ENCODE measurements around the gene OXCT1.
"Not testable (repeated sequence)": the region's sequence is repeated elsewhere in the genome, so short reads cannot be mapped to it uniquely, and the experiment has no call there.

Gene OXCT1

DNA sequence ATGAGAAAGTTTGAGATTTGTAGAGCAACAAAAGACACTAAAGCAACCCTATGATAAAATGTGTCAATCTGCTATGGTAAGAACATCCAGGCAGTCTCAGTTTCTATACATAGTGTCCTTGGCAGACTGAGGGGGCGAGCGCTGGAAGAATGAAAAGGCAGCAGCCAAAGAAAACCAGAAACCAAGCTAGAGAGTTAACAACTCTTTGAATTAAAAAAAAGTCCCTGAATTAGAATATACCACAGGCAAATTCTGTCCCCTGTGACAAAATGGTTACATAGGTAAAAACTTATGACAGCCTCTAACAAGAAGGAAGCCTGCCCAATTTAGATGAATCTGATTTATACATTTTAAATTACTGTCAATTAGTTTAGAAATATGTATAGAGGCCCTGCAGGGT is 106.7 kb downstream of the OXCT1 start:
- Histone ChIP-seq H3K27ac (ENCODE audit: low read depth, low read length) (no peak overlapping the region), H3K27me3 (ENCODE audit: control insufficient read depth in 1 of 2, insufficient read depth in 2 of 2, low read length in 2 of 2) (no peaks in the 10 kb centered on the region), H3K36me3 (ENCODE audit: control insufficient read depth in 1 of 2, insufficient read depth in 2 of 2, low read length in 2 of 2) (no peaks in the 10 kb centered on the region), H3K4me3 (ENCODE audit: low read depth in 1 of 2, low read length in 2 of 2) (no peak overlapping the region), H3K4me1 (ENCODE audit: control insufficient read depth in 1 of 2, insufficient read depth in 2 of 2, low read length in 2 of 2) (peaks cover 0 to 3% of the 10 kb centered on the region in 2 donors), H3K9ac (ENCODE audit: low read depth in 1 of 2, low read length in 2 of 2) (no peak overlapping the region), H3K9me3 (ENCODE audit: control insufficient read depth in 1 of 2, low read length in 2 of 2) (no peaks in the 10 kb centered on the region)

DNA sequence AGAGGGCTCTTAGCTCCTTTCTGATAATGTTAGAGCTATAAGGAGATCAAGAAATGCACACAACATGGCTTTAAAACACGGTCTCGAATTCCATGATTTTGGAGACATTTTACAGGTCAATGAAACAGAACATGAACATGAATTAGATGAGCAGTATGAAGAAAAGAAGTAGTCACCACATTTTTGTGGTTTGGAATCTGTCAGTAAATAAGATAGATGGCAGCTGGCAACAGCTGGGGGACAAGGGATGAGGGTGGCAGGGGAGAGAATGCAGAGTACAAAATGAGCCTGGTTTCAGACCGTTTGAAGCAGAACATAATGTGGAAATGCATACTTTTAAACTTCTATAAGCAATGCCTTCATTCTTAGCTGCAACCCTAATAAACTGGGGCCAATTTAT is 107.1 kb downstream of the OXCT1 start:
- no peaks in the 10 kb centered on the region for H3K27me3 ChIP-seq (ENCODE audit: control insufficient read depth in 1 of 2, insufficient read depth in 2 of 2, low read length in 2 of 2)
- no peak overlapping the region for H3K27ac ChIP-seq (ENCODE audit: low read depth, low read length)
- peaks cover 0 to 2% of the 10 kb centered on the region in 2 donors for H3K4me1 ChIP-seq (ENCODE audit: control insufficient read depth in 1 of 2, insufficient read depth in 2 of 2, low read length in 2 of 2)
- no peak overlapping the region for H3K9ac ChIP-seq (ENCODE audit: low read depth in 1 of 2, low read length in 2 of 2)
- no peaks in the 10 kb centered on the region for H3K36me3 ChIP-seq (ENCODE audit: control insufficient read depth in 1 of 2, insufficient read depth in 2 of 2, low read length in 2 of 2)
- H3K4me3 ChIP-seq (ENCODE audit: low read depth in 1 of 2, low read length in 2 of 2): no peak overlapping the region
- no peaks in the 10 kb centered on the region for H3K9me3 ChIP-seq (ENCODE audit: control insufficient read depth in 1 of 2, low read length in 2 of 2)

DNA sequence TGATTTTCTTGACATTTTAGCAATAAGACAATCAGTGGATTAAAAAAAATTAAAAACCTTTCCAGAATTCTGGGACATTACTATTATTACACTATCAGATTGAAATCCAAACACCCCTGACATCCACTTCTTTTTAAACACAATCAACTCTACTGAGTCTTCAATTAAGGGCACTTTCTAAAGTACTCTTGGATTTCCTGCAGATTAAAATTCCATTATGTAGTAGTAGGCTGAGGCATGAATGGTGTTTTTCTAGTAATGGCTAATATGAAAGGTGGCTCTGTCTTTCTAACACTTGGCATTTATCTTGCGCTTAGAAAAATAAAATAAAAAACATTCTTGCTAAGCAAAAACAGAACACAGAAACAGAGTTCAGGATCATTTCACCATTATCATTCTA is 107.8 kb downstream of the OXCT1 start:
- H3K4me1 ChIP-seq (ENCODE audit: control insufficient read depth in 1 of 2, insufficient read depth in 2 of 2, low read length in 2 of 2): no peaks in the 10 kb centered on the region
- H3K27me3 ChIP-seq (ENCODE audit: control insufficient read depth in 1 of 2, insufficient read depth in 2 of 2, low read length in 2 of 2): no peaks in the 10 kb centered on the region
- no peak overlapping the region for H3K4me3 ChIP-seq (ENCODE audit: low read depth in 1 of 2, low read length in 2 of 2)
- H3K9me3 ChIP-seq (ENCODE audit: control insufficient read depth in 1 of 2, low read length in 2 of 2): no peaks in the 10 kb centered on the region
- H3K36me3 ChIP-seq (ENCODE audit: control insufficient read depth in 1 of 2, insufficient read depth in 2 of 2, low read length in 2 of 2): peaks cover 0 to 5% of the 10 kb centered on the region in 2 donors
- H3K9ac ChIP-seq (ENCODE audit: low read depth in 1 of 2, low read length in 2 of 2): no peak overlapping the region
- H3K27ac ChIP-seq (ENCODE audit: low read depth, low read length): no peak overlapping the region

DNA sequence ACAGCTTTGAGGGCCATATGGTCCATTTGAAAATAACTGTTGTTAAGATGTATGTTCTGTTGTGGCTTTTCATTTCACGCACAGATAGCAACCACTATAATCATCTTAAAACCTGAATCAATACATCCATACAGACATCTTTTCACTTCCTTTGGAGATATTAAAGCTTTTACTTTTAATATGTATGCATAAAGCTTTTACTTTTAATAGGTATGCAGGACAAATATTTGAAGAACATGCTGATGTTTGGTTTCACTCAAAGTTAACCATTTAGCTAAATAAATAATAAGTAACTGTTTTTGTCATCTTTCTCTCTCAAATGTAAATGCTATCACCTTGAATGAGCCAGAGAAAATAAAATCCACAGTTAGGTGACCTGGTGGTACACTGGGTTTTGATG is 108.6 kb downstream of the OXCT1 start:
- no peaks in the 10 kb centered on the region for H3K9me3 ChIP-seq (ENCODE audit: control insufficient read depth in 1 of 2, low read length in 2 of 2)
- H3K4me1 ChIP-seq (ENCODE audit: control insufficient read depth in 1 of 2, insufficient read depth in 2 of 2, low read length in 2 of 2): no peaks in the 10 kb centered on the region
- H3K27ac ChIP-seq (ENCODE audit: low read depth, low read length): no peak overlapping the region
- H3K27me3 ChIP-seq (ENCODE audit: control insufficient read depth in 1 of 2, insufficient read depth in 2 of 2, low read length in 2 of 2): no peaks in the 10 kb centered on the region
- no peak overlapping the region for H3K4me3 ChIP-seq (ENCODE audit: low read depth in 1 of 2, low read length in 2 of 2)
- peaks cover 0 to 5% of the 10 kb centered on the region in 2 donors for H3K36me3 ChIP-seq (ENCODE audit: control insufficient read depth in 1 of 2, insufficient read depth in 2 of 2, low read length in 2 of 2)
- H3K9ac ChIP-seq (ENCODE audit: low read depth in 1 of 2, low read length in 2 of 2): no peak overlapping the region

DNA sequence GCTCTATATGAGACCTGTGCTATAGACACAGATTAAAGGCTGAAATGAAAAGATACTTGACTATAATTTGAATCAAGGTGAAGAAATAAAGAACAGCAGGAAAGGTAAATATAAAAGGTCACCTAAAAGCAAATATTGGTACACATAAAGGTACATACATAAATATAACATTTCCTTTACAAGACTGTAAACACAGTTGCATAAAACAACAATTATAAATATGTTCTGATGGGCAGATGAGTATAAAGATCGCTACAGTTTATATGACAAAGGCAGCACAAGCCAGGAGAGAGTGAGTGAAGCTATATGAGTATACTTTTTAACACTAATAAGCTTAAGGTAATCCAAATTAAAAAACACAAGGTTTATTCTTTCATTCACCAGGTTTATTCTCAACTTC is 114.5 kb downstream of the OXCT1 start:
- Histone ChIP-seq H3K27ac (ENCODE audit: low read depth, low read length) (no peak overlapping the region), H3K4me1 (ENCODE audit: control insufficient read depth in 1 of 2, insufficient read depth in 2 of 2, low read length in 2 of 2) (no peaks in the 10 kb centered on the region), H3K27me3 (ENCODE audit: control insufficient read depth in 1 of 2, insufficient read depth in 2 of 2, low read length in 2 of 2) (no peaks in the 10 kb centered on the region), H3K4me3 (ENCODE audit: low read depth in 1 of 2, low read length in 2 of 2) (no peak overlapping the region), H3K9ac (ENCODE audit: low read depth in 1 of 2, low read length in 2 of 2) (no peak overlapping the region), H3K36me3 (ENCODE audit: control insufficient read depth in 1 of 2, insufficient read depth in 2 of 2, low read length in 2 of 2) (peaks cover 0 to 5% of the 10 kb centered on the region in 2 donors), H3K9me3 (ENCODE audit: control insufficient read depth in 1 of 2, low read length in 2 of 2) (no peaks in the 10 kb centered on the region)

DNA sequence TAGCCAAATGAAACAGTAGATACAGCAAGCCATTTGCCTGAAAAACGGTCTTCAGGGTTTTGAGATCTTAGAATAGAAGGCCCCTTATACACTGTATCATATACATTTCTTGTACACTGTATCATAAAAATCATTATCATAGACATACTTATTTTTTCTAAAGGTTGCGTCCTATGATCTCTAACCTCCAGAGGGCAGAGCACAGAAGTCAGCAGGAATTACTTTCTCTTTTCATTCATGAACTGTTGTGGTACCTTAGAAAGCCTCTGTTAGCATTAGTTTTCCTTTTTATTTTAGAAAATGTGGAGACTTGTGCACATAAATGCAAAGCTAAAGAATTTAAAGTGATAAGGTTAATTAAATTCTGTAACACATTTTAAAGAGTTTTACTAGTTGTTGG is 115.4 kb downstream of the OXCT1 start:
- no peak overlapping the region for H3K4me3 ChIP-seq (ENCODE audit: low read depth in 1 of 2, low read length in 2 of 2)
- no peaks in the 10 kb centered on the region for H3K9me3 ChIP-seq (ENCODE audit: control insufficient read depth in 1 of 2, low read length in 2 of 2)
- H3K36me3 ChIP-seq (ENCODE audit: control insufficient read depth in 1 of 2, insufficient read depth in 2 of 2, low read length in 2 of 2): peaks cover 0 to 5% of the 10 kb centered on the region in 2 donors
- no peaks in the 10 kb centered on the region for H3K27me3 ChIP-seq (ENCODE audit: control insufficient read depth in 1 of 2, insufficient read depth in 2 of 2, low read length in 2 of 2)
- H3K27ac ChIP-seq (ENCODE audit: low read depth, low read length): no peak overlapping the region
- H3K4me1 ChIP-seq (ENCODE audit: control insufficient read depth in 1 of 2, insufficient read depth in 2 of 2, low read length in 2 of 2): no peaks in the 10 kb centered on the region
- H3K9ac ChIP-seq (ENCODE audit: low read depth in 1 of 2, low read length in 2 of 2): no peak overlapping the region

DNA sequence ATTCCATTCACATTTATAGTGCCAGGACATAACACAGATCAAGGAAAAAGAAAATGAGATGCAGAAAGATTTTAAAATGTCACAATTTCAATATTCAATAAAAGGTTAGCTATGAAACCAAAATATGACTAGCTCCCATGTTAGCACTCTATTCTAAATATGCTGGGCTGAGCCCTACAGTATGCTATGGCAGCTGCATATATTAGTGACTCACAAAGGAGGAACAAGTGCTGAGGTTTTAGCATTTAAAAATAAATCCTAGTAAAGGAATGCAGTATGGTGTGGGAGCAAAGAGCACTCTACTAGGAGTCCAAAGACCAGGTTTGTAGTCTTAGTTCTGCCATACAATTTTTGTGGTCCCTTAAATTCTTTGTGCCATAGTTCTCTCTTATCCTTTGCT is 118.4 kb downstream of the OXCT1 start:
- no peak overlapping the region for H3K9ac ChIP-seq (ENCODE audit: low read depth in 1 of 2, low read length in 2 of 2)
- no peaks in the 10 kb centered on the region for H3K4me1 ChIP-seq (ENCODE audit: control insufficient read depth in 1 of 2, insufficient read depth in 2 of 2, low read length in 2 of 2)
- no peak overlapping the region for H3K27ac ChIP-seq (ENCODE audit: low read depth, low read length)
- H3K27me3 ChIP-seq (ENCODE audit: control insufficient read depth in 1 of 2, insufficient read depth in 2 of 2, low read length in 2 of 2): no peaks in the 10 kb centered on the region
- no peaks in the 10 kb centered on the region for H3K9me3 ChIP-seq (ENCODE audit: control insufficient read depth in 1 of 2, low read length in 2 of 2)
- no peak overlapping the region for H3K4me3 ChIP-seq (ENCODE audit: low read depth in 1 of 2, low read length in 2 of 2)
- H3K36me3 ChIP-seq (ENCODE audit: control insufficient read depth in 1 of 2, insufficient read depth in 2 of 2, low read length in 2 of 2): peaks cover 0 to 18% of the 10 kb centered on the region in 2 donors

DNA sequence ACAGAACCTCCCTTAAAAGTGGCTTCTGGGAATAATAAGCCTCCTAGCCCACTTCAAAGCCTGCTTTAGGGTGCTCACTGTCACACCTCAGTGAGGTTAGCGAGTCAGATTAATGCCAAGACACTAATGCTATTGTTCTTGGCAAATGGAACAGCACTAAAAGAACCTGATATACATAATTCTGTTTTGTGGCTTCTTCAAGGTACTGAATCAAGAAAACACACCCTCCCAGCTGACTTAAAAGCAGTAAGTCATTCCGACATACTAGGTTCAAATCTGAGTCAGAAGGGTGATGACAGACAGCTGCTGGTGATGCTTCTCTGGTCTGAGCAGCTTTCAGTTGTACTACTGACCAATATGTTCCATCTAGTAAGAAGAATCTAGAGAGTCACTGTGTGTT is 121.6 kb downstream of the OXCT1 start:
- no peaks in the 10 kb centered on the region for H3K27me3 ChIP-seq (ENCODE audit: control insufficient read depth in 1 of 2, insufficient read depth in 2 of 2, low read length in 2 of 2)
- H3K9me3 ChIP-seq (ENCODE audit: control insufficient read depth in 1 of 2, low read length in 2 of 2): no peaks in the 10 kb centered on the region
- H3K4me1 ChIP-seq (ENCODE audit: control insufficient read depth in 1 of 2, insufficient read depth in 2 of 2, low read length in 2 of 2): no peaks in the 10 kb centered on the region
- H3K36me3 ChIP-seq (ENCODE audit: control insufficient read depth in 1 of 2, insufficient read depth in 2 of 2, low read length in 2 of 2): peaks cover 0 to 18% of the 10 kb centered on the region in 2 donors
- no peak overlapping the region for H3K4me3 ChIP-seq (ENCODE audit: low read depth in 1 of 2, low read length in 2 of 2)
- H3K9ac ChIP-seq (ENCODE audit: low read depth in 1 of 2, low read length in 2 of 2): no peak overlapping the region
- H3K27ac ChIP-seq (ENCODE audit: low read depth, low read length): no peak overlapping the region

DNA sequence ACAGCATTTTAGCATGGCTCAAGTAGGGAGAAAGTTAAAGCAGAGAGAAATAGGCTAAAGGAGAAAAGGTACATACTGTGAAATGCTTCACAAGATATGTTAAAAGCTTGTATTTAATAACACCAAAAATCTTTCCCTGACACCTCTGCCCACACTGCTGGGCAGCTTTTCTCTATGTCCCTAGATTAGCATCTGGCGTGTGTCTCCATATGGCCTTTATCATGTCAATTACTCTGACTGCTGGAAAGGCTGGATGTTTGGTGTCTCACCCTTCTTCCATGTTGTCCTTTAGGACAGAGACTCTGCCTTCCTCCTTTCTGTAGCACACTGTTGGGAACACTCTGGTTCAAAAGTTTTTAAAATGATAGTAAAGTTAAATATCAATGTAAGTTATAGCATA is 122.5 kb downstream of the OXCT1 start:
- H3K9me3 ChIP-seq (ENCODE audit: control insufficient read depth in 1 of 2, low read length in 2 of 2): no peaks in the 10 kb centered on the region
- H3K36me3 ChIP-seq (ENCODE audit: control insufficient read depth in 1 of 2, insufficient read depth in 2 of 2, low read length in 2 of 2): peaks cover 0 to 18% of the 10 kb centered on the region in 2 donors
- no peak overlapping the region for H3K4me3 ChIP-seq (ENCODE audit: low read depth in 1 of 2, low read length in 2 of 2)
- no peaks in the 10 kb centered on the region for H3K4me1 ChIP-seq (ENCODE audit: control insufficient read depth in 1 of 2, insufficient read depth in 2 of 2, low read length in 2 of 2)
- H3K9ac ChIP-seq (ENCODE audit: low read depth in 1 of 2, low read length in 2 of 2): no peak overlapping the region
- no peaks in the 10 kb centered on the region for H3K27me3 ChIP-seq (ENCODE audit: control insufficient read depth in 1 of 2, insufficient read depth in 2 of 2, low read length in 2 of 2)
- H3K27ac ChIP-seq (ENCODE audit: low read depth, low read length): no peak overlapping the region

DNA sequence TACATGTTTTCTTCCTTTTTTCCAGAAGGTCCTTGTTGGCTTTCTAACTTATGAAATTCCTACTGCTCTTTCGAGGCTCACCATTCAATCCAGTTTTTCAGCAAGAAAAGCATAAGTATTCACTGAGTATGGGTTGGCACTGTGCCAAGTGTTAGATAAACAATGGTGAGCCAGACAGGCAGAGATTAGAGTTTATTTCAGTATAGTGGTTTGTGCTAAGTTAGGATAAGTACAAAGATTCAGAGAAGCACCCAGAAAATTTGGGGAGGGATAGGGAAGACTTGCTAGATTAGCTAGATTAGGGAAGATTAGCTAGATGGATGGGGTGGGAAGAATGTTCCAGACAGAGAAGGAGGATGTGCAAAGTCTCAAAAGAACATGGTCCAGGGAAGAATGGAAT is 122.9 kb downstream of the OXCT1 start:
- H3K4me1 ChIP-seq (ENCODE audit: control insufficient read depth in 1 of 2, insufficient read depth in 2 of 2, low read length in 2 of 2): no peaks in the 10 kb centered on the region
- H3K27me3 ChIP-seq (ENCODE audit: control insufficient read depth in 1 of 2, insufficient read depth in 2 of 2, low read length in 2 of 2): no peaks in the 10 kb centered on the region
- no peak overlapping the region for H3K9ac ChIP-seq (ENCODE audit: low read depth in 1 of 2, low read length in 2 of 2)
- peaks cover 0 to 18% of the 10 kb centered on the region in 2 donors for H3K36me3 ChIP-seq (ENCODE audit: control insufficient read depth in 1 of 2, insufficient read depth in 2 of 2, low read length in 2 of 2)
- no peak overlapping the region for H3K4me3 ChIP-seq (ENCODE audit: low read depth in 1 of 2, low read length in 2 of 2)
- no peaks in the 10 kb centered on the region for H3K9me3 ChIP-seq (ENCODE audit: control insufficient read depth in 1 of 2, low read length in 2 of 2)
- H3K27ac ChIP-seq (ENCODE audit: low read depth, low read length): no peak overlapping the region

DNA sequence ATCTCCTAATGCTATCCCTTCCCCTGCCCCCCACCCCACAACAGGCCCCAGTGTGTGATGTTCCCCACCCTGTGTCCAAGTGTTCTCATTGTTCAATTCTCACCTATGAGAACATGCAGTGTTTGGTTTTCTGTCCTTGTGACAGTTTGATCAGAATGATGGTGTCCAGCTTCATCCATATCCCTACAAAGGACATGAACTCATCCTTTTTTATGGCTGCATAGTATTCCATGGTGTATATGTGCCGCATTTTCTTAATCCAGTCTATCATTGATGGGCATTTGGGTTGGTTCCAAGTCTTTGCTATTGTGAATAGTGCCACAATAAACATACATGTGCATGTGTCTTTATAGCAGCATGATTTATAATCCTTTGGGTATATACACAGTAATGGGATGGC is 127.6 kb downstream of the OXCT1 start:
- peaks cover 0 to 19% of the 10 kb centered on the region in 2 donors for H3K36me3 ChIP-seq (ENCODE audit: control insufficient read depth in 1 of 2, insufficient read depth in 2 of 2, low read length in 2 of 2)
- H3K9me3 ChIP-seq (ENCODE audit: control insufficient read depth in 1 of 2, low read length in 2 of 2); H3K27me3 ChIP-seq (ENCODE audit: control insufficient read depth in 1 of 2, insufficient read depth in 2 of 2, low read length in 2 of 2); H3K27ac ChIP-seq (ENCODE audit: low read depth, low read length); H3K9ac ChIP-seq (ENCODE audit: low read depth in 1 of 2, low read length in 2 of 2); H3K4me1 ChIP-seq (ENCODE audit: control insufficient read depth in 1 of 2, insufficient read depth in 2 of 2, low read length in 2 of 2); H3K4me3 ChIP-seq (ENCODE audit: low read depth in 1 of 2, low read length in 2 of 2): not testable (repeated sequence)
